C4-2B (cell line): ENCODE results near the gene GALNT13.

Experiments used
- H3K27ac ChIP-seq: fragments of 450-650 bp; 2 replicates; pipeline ENCODE4 v1.5.1; 2017
- ZFX ChIP-seq: fragments of 450-650 bp; IDR thresholded peaks from 2 replicates; pipeline ENCODE4 v1.6.1; 2017
- TF ChIP-seq, protein P1 (sequence below): fragments of 450-650 bp; conservative IDR thresholded peaks from 2 replicates; pipeline ENCODE4 v1.5.1; 2017; ENCODE audit warnings: mild to moderate bottlenecking

GALNT13 gene

DNA sequence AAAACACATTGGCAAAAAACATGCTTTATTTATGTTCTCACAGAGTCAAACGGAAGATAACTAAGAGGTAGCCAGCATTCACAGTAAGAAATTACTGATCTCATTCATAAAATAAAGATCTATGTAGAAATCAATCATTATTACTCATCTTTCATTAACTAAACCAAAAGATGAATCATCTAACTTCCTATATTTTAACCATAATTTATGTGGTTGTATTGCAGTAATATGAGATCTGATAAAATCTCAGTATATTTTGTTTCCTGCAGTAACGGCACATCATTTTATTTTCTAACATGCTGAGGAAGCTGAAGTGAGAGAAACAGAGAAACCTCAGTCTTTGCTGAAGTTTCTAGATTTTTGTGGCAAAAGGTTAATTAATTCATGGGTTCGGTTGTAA is 375.8 kb downstream of the GALNT13 start:
- H3K27ac ChIP-seq, result no peak overlapping the region
- TF ChIP-seq ZFX, result no peak
- TF ChIP-seq, protein P1, sequence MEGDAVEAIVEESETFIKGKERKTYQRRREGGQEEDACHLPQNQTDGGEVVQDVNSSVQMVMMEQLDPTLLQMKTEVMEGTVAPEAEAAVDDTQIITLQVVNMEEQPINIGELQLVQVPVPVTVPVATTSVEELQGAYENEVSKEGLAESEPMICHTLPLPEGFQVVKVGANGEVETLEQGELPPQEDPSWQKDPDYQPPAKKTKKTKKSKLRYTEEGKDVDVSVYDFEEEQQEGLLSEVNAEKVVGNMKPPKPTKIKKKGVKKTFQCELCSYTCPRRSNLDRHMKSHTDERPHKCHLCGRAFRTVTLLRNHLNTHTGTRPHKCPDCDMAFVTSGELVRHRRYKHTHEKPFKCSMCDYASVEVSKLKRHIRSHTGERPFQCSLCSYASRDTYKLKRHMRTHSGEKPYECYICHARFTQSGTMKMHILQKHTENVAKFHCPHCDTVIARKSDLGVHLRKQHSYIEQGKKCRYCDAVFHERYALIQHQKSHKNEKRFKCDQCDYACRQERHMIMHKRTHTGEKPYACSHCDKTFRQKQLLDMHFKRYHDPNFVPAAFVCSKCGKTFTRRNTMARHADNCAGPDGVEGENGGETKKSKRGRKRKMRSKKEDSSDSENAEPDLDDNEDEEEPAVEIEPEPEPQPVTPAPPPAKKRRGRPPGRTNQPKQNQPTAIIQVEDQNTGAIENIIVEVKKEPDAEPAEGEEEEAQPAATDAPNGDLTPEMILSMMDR, result no peak

DNA sequence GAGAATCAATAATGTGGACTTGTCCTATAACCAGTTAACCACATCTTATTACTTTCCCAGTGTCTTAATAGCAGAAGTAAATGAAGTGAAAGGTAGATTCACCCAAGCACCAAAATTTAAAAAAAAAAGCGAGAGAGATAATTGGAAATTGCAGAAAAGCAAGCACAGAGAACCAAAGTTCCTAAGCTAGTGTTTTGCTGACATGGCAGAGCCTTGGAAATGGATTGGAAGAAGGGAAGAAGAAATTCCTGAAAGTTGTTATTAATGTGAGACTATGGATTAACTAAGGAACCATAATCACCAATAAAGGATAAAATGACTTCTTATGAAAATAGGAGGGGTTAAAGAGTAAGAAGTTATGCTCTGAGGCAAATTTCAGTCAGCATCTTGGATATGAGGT is 384.4 kb downstream of the GALNT13 start:
- TF ChIP-seq ZFX, result no peak
- TF ChIP-seq, protein P1, result no peak
- H3K27ac ChIP-seq, result no peak overlapping the region

DNA sequence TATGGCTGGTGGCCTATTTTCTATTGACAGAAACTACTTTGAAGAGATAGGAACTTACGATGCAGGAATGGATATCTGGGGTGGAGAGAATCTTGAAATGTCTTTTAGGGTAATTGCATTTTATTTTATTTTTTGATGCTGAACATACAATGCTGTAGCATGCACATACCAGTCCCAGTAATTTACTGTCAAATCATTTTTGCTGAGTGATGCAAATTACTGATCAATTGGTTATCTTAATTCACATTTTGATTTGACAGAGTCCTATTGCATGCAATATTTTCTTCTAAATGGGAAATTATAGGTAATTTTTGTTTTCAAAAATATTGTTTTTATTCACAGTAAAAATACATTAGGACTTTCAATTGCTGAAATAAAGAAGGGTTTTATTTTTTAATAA is 387.3 kb downstream of the GALNT13 start:
- TF ChIP-seq, protein P1, result no peak
- TF ChIP-seq ZFX, result no peak
- no peak overlapping the region for H3K27ac ChIP-seq

DNA sequence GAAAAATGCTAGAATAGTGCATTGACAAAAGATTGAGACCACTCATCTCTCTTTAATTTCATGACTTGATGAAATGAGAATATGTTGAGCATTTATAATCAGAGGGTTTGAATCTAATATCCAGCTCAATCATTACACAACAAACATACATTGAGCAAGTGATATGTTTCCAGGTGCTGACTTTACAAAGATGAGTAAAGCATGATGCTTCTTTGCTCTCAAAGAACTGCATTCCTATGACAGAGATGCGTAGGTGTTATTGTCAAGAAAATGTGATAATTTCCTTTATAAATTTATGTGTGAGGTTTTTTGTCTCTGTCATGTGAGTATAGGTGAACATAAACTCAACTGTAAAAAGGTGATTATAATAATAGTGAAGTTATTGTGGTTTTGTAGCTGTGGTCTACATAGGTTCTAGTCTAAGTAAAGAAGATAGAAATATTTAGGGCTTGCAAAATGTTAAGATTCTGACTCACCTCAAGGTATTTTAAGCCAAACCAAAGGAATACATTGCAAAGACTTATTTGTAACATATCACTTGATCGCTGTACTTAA is 389.8 kb downstream of the GALNT13 start:
- no peak overlapping the region for H3K27ac ChIP-seq
- TF ChIP-seq, protein P1, result no peak
- no peak for TF ChIP-seq ZFX

DNA sequence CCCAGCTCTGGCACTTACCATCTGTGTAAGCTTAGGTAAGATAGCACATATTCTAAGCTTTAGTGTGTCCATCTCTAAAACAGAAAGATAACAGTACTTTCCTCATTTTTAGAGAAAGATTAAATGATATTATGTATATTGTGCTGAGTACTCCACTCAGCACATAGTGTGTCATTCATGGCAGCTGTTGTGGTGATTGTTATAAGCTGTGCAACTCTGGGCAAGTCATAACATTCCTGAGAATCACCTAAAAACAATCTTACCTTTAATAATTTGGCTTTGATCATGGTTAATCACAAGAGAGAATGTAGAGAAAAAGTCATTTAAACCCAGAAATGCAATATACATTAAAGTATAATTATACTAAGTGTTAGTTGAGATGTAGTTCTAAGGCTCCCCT is 391.5 kb downstream of the GALNT13 start:
- TF ChIP-seq ZFX, result no peak
- TF ChIP-seq, protein P1, result no peak

DNA sequence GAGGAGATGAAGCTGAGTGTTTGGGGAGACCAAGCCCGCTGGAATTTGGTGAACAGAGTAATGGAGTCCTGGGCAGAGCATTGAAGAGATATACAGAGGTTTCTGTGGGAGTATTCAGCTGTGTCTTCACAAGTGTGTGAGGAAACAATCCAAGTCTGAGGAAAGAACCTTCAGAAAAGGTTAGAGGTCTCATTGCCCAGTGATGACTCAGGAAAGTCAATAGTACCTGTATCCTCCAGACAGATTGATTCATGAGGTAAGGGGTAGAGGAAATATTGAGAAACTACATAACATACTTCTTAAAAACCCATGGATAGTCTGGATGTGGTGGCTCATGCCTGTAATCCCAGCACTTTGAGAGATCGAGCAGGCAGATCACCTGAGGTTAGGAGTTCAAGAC is 392.3 kb downstream of the GALNT13 start:
- no peak for TF ChIP-seq ZFX
- TF ChIP-seq, protein P1, result no peak
- no peak overlapping the region for H3K27ac ChIP-seq

More for the DNA sequence above, 391.5 kb downstream of the GALNT13 start:
- H3K27ac ChIP-seq, result no peak overlapping the region

DNA sequence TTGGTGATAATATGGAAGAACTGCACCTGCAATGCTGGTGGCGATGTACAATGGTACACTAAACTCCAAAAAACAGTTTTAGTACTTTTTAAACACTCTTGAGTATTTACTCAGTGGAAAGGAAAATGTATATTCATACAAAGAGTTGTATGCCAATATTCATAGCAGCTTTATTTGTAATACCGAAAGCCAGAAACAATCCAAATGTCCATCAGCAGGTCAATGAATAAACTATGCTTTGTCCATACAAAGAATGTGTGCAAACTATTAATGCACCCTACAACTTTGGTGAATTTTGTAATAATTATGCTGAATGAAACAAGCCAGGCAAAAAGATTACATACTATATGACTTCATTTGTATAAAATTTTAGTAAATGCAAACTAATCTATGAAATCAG is 396.3 kb downstream of the GALNT13 start:
- TF ChIP-seq, protein P1, result no peak
- no peak for TF ChIP-seq ZFX
- no peak overlapping the region for H3K27ac ChIP-seq
